ENCODE results near the gene TMBIM6. TPM values are rescaled to one million over a fixed set of nuclear protein-coding genes. Genes with fewer than 3 reads are reported as not detected.
"Not testable (repeated sequence)": the region's sequence is repeated elsewhere in the genome, so short reads cannot be mapped to it uniquely, and the experiment has no call there.

TMBIM6 gene
- total RNA-seq, 2 donors from 2014 or later: 880 to 918 TPM

GRCh38 chr12:49762468-49762847 is 21.1 kb downstream of the TMBIM6 start:
- intact Hi-C loops (cut with DNase I, micrococcal nuclease): no loop called here
- DNase-seq (no peak), ATAC-seq (no peak)

GRCh38 chr12:49763006-49763591 is 21.7 kb downstream of the TMBIM6 start:
- intact Hi-C loops (cut with DNase I, micrococcal nuclease): no loop called here
- DNase-seq (peak; percentile 38 to 82), ATAC-seq (peak; percentile 56)

DNA sequence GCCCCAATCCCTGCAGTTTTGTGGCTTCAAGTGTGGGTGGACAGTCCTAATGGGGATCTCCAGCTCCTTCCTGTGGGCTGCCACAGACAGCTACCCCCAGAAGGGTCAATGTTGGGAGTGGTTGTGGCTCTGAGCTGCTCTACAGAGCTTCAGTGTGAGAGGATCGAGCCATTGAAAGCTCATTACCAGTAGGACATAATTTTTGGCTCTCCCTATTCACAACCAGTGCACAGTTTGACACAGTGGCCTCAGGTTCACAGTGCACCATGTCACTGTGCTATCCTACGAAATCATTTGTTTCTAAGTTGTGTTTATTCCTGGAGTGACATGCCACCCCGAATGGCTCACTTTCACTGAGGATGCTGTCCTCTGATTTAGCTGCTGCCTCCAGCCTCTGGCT is 22.8 kb downstream of the TMBIM6 start:
- intact Hi-C loops (cut with DNase I, micrococcal nuclease): no loop called here
- ATAC-seq: no peak
- DNase-seq: no peak

DNA sequence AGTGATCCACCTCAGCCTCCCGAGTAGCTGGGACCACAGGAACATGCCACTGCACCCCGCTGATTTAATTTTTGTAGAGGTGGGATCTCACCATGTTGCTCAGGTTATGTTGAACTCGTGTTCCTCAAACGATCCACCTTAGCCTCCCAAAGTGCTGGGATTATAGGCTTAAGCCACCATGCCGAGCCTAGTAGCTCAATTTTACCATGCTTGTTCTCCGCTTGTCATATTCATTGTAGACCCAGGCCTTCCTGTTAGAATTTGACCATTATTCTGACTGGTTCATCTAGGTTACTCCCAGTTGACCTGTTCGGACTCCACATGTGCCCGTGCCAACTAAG is 24.7 kb downstream of the TMBIM6 start:
- peak; percentile 11 for ATAC-seq

GRCh38 chr12:49767333-49767732 is 26.0 kb downstream of the TMBIM6 start:
- no peak for DNase-seq

More for the DNA sequence above, 24.7 kb downstream of the TMBIM6 start:
- intact Hi-C loops (cut with DNase I, micrococcal nuclease): no loop called here
- DNase-seq: no peak

GRCh38 chr12:49773102-49773501 is 31.7 kb downstream of the TMBIM6 start:
- ATAC-seq; DNase-seq; intact Hi-C loops (cut with DNase I, micrococcal nuclease): not testable (repeated sequence)

More at GRCh38 chr12:49767333-49767732, 26.0 kb downstream of the TMBIM6 start:
- intact Hi-C loops (cut with DNase I, micrococcal nuclease): no loop called here
- ATAC-seq: no peak

DNA sequence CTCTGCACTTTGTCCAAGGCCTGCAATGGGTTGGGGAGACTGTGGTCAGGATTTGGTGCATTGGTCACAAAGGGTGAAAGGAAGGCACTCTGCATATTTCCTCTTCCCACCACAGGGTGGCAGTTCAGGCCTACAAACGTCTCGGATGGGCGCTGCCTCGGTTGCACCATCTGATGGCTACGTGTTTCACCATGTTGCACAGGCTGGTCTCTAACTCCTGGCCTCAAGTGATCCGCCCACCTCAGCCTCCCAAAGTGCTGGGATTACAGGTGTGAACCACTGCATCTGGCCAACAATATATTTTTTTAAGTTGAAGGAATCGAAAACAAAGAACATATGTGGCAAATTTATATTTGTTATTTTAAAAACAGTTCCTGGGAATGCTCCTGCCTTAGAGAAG is 35.1 kb downstream of the TMBIM6 start:
- ATAC-seq: peak; percentile 91
- DNase-seq: peak in 1 of 2 donors; percentile 58
- intact Hi-C loops (cut with DNase I, micrococcal nuclease): no loop called here

DNA sequence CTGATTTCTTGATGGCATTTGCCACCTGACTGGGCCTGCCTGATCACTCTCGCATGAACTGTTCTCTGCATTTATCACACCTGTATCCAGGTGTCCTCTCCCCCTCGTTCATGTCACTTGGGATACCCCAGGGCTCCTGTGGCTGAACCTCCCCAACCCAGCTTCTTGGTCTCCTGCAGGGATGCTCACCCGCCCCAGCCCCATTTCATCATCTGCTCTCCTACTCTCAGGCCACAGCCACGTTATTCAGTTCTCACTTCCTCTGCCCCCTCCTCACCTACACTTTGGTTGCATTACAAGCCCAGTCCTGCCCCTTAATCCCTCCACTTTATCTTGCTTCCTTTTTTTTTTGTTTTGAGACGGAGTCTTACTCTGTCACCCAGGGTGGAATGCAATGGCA is 35.5 kb downstream of the TMBIM6 start:
- intact Hi-C loops (cut with DNase I, micrococcal nuclease): no loop called here
- ATAC-seq (no peak), DNase-seq (no peak)

- intact Hi-C loops (cut with DNase I, micrococcal nuclease): no loop called here
Observed at GRCh38 chr12:49777341-49777740, 36.0 kb downstream of the TMBIM6 start.

GRCh38 chr12:49777800-49778748 is 36.7 kb downstream of the TMBIM6 start:
- peak; percentile 85 for ATAC-seq
- intact Hi-C loops (cut with DNase I, micrococcal nuclease): no loop called here
- DNase-seq: peak; percentile 42 to 78

More at GRCh38 chr12:49777341-49777740, 36.0 kb downstream of the TMBIM6 start:
- DNase-seq: no peak
- ATAC-seq: no peak

GRCh38 chr12:49779581-49779980 is 38.2 kb downstream of the TMBIM6 start:
- no peak for ATAC-seq
- intact Hi-C loops (cut with DNase I, micrococcal nuclease): no loop called here
- no peak for DNase-seq

DNA sequence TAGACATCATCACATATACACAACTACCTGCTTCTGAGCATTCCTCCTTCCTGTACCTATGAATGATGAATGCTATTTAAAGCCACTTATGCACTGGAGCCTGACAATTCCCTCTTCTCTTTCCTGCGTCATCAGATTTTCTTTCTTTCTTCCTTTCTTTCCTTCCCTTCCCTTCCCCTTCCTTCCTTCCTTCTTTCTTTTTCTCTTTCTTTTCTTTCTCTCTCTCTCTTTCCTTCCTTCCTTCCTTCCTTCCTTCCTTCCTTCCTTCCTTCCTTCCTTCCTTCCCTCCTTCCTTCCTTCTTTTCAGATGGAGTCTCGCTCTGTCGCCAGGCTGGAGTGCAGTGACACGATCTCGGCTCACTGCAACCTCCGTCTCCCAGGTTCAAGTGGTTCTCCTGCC is 39.6 kb downstream of the TMBIM6 start:
- intact Hi-C loops (cut with DNase I, micrococcal nuclease): loop anchor here (10.0 kb wide), 1 partner anchor 54 kb away; no protein-coding TSS in a partner anchor
- not testable (repeated sequence) for DNase-seq, ATAC-seq

GRCh38 chr12:49783917-49784676 is 42.7 kb downstream of the TMBIM6 start:
- intact Hi-C loops (cut with DNase I, micrococcal nuclease): loop anchor here (10.0 kb wide), 1 partner anchor 51 kb away; no protein-coding TSS in a partner anchor
- no peak for DNase-seq
- no peak for ATAC-seq

- intact Hi-C loops (cut with DNase I, micrococcal nuclease): loop anchor here (10.0 kb wide), 1 partner anchor 50 kb away; no protein-coding TSS in a partner anchor
- ATAC-seq (no peak), DNase-seq (no peak)
Observed at GRCh38 chr12:49784756-49785409, 43.5 kb downstream of the TMBIM6 start.

GRCh38 chr12:49787672-49788071 is 46.3 kb downstream of the TMBIM6 start:
- DNase-seq: no peak
- ATAC-seq: no peak
- intact Hi-C loops (cut with DNase I, micrococcal nuclease): loop anchor here (10.0 kb wide), 1 partner anchor 47 kb away; no protein-coding TSS in a partner anchor

- no peak for DNase-seq
- no peak for ATAC-seq
- intact Hi-C loops (cut with DNase I, micrococcal nuclease): loop anchor here (10.0 kb wide), 1 partner anchor 45 kb away; no protein-coding TSS in a partner anchor
Observed at GRCh38 chr12:49789992-49790391, 48.6 kb downstream of the TMBIM6 start.

GRCh38 chr12:49790741-49791555 is 49.6 kb downstream of the TMBIM6 start:
- DNase-seq (no peak), ATAC-seq (no peak)
- intact Hi-C loops (cut with DNase I, micrococcal nuclease): no loop called here

GRCh38 chr12:49791700-49792099 is 50.3 kb downstream of the TMBIM6 start:
- no peak for DNase-seq
- intact Hi-C loops (cut with DNase I, micrococcal nuclease): no loop called here
- no peak for ATAC-seq

All from left colon (tissue), 2 donors.